ENCODE data around the gene COG4. TPM values are rescaled to one million over a fixed set of nuclear protein-coding genes. Genes with fewer than 3 reads are reported as not detected.

COG4 gene
- total RNA-seq, 4 donors from 2014 or later = 41.1 to 109 (median 47.1) TPM

DNA sequence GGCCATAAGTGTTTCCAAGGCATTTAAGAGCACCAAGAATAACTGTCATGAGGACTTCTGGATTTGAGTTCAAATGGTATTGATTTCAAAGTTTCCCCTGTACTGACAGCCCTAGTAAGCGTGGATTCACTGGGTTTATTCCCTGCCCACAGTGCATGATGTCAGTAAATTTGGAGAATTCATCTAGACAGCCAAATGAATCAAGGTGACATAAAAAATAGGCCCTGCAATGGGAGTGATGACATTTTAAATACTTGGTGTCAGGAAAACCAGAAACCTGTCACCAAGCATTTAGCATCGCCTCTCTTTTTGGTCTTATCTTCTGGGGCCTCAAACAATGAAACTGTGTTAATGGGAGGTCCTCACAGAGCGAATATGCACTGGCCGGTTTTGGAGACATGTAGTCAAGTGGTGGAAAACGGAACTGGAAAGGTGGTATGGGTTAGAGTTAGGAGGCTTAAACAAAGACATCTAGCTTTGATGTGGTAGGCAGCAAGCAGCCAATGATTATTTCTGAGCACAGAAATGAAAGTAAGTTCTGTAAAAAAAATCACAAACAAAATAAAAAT lies 29.1 kb downstream of the COG4 start:
- Histone ChIP-seq H3K4me3 (no peak overlapping the region), H3K9me3 (no peaks in the 10 kb centered on the region), H3K27ac (no peak overlapping the region), H3K36me3 (peaks cover 0 to 95% (median 5%) of the 10 kb centered on the region in 3 donors), H3K27me3 (no peaks in the 10 kb centered on the region), H3K4me1 (no peaks in the 10 kb centered on the region)
- 86 to 87% methylated on average over 5 of the region's 5 CpGs for WGBS, 2 donors
- no peak for DNase-seq (ENCODE audit: low spot score in 2 of 2)
- no peak for TF ChIP-seq EP300 (IDR thresholded peaks at IDR 0.05)
- TF ChIP-seq POLR2A (IDR thresholded peaks at IDR 0.05) = no peak
- TF ChIP-seq, protein P1, sequence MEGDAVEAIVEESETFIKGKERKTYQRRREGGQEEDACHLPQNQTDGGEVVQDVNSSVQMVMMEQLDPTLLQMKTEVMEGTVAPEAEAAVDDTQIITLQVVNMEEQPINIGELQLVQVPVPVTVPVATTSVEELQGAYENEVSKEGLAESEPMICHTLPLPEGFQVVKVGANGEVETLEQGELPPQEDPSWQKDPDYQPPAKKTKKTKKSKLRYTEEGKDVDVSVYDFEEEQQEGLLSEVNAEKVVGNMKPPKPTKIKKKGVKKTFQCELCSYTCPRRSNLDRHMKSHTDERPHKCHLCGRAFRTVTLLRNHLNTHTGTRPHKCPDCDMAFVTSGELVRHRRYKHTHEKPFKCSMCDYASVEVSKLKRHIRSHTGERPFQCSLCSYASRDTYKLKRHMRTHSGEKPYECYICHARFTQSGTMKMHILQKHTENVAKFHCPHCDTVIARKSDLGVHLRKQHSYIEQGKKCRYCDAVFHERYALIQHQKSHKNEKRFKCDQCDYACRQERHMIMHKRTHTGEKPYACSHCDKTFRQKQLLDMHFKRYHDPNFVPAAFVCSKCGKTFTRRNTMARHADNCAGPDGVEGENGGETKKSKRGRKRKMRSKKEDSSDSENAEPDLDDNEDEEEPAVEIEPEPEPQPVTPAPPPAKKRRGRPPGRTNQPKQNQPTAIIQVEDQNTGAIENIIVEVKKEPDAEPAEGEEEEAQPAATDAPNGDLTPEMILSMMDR (IDR thresholded peaks at IDR 0.05) = no peak

DNA sequence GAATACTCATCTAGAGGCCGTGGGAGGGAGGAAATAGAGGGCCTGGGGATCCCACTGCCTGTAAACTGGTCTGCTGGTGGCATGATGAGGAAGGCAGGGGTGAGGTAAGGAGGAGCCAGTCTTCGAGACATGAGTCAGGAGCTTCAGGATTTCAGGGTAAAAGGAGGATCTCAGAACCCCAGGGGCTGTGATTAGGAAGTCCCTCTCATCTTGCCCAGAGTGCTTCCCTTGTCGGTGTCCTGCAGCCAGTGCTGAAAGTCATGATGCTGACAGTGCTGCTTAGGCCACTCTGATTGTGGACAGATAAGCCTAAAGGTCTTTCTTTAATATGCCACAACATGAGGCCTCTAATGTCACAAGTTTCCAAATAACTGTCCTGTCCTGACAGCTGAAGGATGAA lies 29.6 kb downstream of the COG4 start:
- Histone ChIP-seq H3K9me3 (no peaks in the 10 kb centered on the region), H3K4me1 (no peaks in the 10 kb centered on the region), H3K27ac (no peak overlapping the region), H3K4me3 (no peak overlapping the region), H3K36me3 (peaks cover 0 to 95% (median 5%) of the 10 kb centered on the region in 3 donors), H3K27me3 (no peaks in the 10 kb centered on the region)
- WGBS, 2 donors = 87 to 88% methylated on average over 3 of the region's 3 CpGs
- TF ChIP-seq, protein P1 (IDR thresholded peaks at IDR 0.05) = no peak
- no peak for TF ChIP-seq EP300 (IDR thresholded peaks at IDR 0.05)
- TF ChIP-seq POLR2A (IDR thresholded peaks at IDR 0.05) = no peak
- no peak for DNase-seq (ENCODE audit: low spot score in 2 of 2)

DNA sequence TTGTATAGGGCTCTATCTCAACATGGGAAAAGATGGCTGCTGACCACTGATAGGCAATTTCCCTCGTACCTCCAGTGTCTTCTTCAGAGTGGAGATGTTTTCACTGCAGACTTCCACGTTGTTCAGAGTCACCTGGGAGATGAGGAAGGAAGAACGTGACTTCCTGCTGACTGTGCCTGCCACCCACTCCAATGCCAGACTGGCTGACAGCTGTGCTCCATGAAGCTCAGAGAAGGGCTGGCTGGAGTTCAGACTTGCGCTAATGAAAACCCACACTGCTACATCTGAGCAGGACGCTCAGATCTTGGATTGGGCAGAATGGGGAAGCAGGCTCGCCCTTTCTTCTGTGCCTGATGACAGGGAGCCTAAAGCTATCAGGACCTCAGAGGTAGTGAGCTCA lies 33.1 kb downstream of the COG4 start:
- Histone ChIP-seq H3K36me3 (peaks cover 0 to 94% (median 5%) of the 10 kb centered on the region in 3 donors), H3K4me1 (no peaks in the 10 kb centered on the region), H3K27ac (no peak overlapping the region), H3K4me3 (no peak overlapping the region), H3K27me3 (no peaks in the 10 kb centered on the region), H3K9me3 (no peaks in the 10 kb centered on the region)
- WGBS, 2 donors = 77 to 80% methylated on average over 6 of the region's 6 CpGs
- no peak for DNase-seq (ENCODE audit: low spot score in 2 of 2)
- TF ChIP-seq, protein P1 (IDR thresholded peaks at IDR 0.05) = no peak
- TF ChIP-seq POLR2A (IDR thresholded peaks at IDR 0.05) = no peak
- no peak for TF ChIP-seq EP300 (IDR thresholded peaks at IDR 0.05)

DNA sequence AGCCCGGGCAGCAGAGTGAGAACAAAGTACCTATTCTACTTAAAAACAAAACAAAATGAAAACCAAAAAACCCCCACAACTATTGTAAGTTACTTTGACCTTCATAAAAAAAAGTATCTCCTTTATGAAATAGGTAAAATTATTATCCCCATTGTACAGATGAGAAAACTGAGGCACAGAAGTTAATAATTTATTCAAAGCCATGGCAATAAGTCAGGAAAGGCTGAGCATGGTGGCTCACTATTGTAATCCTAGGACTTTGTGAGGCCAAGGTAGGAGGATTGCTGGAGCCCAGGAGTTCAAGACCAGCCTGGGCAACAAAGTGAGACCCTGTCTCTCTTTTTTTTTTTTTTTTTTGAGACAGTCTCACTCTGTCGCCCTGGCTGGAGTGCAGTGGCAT lies 38.5 kb downstream of the COG4 start:
- TF ChIP-seq POLR2A (IDR thresholded peaks at IDR 0.05) (no peak), EP300 (IDR thresholded peaks at IDR 0.05) (no peak)
- TF ChIP-seq, protein P1 (IDR thresholded peaks at IDR 0.05) = no peak
- peaks cover 0 to 95% (median 0%) of the 10 kb centered on the region in 3 donors for H3K36me3 ChIP-seq
- 80 to 84% methylated on average over 2 of the region's 2 CpGs for WGBS, 2 donors
- H3K9me3 ChIP-seq = no peaks in the 10 kb centered on the region
- H3K27me3 ChIP-seq = no peaks in the 10 kb centered on the region
- DNase-seq (ENCODE audit: low spot score in 2 of 2) = no peak
- no peak overlapping the region for H3K27ac ChIP-seq
- H3K4me3 ChIP-seq = no peak overlapping the region
- no peaks in the 10 kb centered on the region for H3K4me1 ChIP-seq

DNA sequence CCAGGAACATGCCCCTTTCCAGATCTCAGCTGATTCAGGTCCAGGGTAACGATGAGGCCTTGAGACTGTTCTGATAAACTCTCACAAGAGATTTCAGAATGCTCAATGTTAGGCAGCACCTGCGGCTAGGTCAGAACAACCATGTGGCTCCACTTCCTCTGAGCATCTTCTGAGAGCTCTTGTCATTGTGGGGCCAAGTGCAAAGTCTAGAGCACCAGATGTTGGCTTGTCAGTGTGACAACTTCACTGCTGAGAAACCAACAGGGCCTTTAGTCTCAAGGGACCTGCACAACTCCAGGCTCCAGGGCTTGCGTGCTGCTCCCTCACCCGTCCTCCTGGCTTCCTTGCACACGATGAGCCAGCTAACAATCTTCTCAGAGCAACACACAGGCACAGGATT lies 39.9 kb downstream of the COG4 start:
- peaks cover 0 to 3% (median 0%) of the 10 kb centered on the region in 4 donors for H3K4me1 ChIP-seq
- H3K4me3 ChIP-seq = no peak overlapping the region
- DNase-seq (ENCODE audit: low spot score in 2 of 2) = no peak
- TF ChIP-seq, protein P1 (IDR thresholded peaks at IDR 0.05) = no peak
- TF ChIP-seq POLR2A (IDR thresholded peaks at IDR 0.05) = no peak
- no peak for TF ChIP-seq EP300 (IDR thresholded peaks at IDR 0.05)
- no peaks in the 10 kb centered on the region for H3K27me3 ChIP-seq
- WGBS, 2 donors = 95 to 97% methylated on average over 5 of the region's 5 CpGs
- H3K36me3 ChIP-seq = peaks cover 0 to 95% (median 0%) of the 10 kb centered on the region in 3 donors
- H3K9me3 ChIP-seq = no peaks in the 10 kb centered on the region
- H3K27ac ChIP-seq = no peak overlapping the region
